Fibroblast of mammary gland (primary cell): ENCODE results near the gene APBA2.

Source experiments
- DNase-seq: peaks from one replicate; pipeline ENCODE4 v3.0.0-alpha.2; 2010; ENCODE audit warnings: low read depth
- H3K4me3 ChIP-seq: 2 replicates; pipeline ENCODE4 v1.5.1; 2011; ENCODE audit warnings: low read depth, mild to moderate bottlenecking, low read length, moderate library complexity; ENCODE audit not compliant: control insufficient read depth
- TF ChIP-seq, protein P1 (sequence below): conservative IDR thresholded peaks from 2 replicates; pipeline ENCODE4 v1.5.1; 2011; ENCODE audit warnings: low read depth, low read length, inconsistent platforms; ENCODE audit not compliant: control insufficient read depth, insufficient read depth

The APBA2 gene

DNA sequence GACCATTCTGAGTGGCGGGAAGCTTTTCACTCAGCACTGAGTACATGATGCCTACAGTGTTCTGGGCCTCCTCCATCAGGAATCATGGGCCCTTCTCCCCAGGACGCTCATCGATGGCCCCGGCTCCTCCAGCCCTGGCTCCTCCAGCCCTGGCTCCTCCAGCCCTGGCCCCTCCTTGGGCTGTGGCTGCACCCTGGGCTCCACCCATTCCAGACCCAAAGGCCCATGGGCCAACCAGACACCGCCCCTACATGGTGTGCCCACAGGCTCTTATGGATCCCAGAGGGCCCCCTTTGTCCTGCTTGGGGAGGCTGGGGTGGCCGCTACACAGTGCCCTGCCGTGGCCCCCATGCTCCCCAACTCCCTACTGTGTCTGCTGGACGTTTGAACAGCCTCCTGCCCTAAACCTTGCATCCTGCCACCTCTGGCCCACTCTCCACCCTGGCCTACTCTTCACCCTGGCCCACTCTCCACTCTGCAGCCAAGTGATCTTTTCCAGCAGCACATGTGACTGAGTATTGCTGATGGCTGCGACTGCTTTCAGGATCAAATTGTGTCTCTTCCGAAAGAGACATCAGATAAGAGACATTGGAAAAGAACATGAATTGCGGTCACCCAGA lies 57.9 kb downstream of the APBA2 start:
- TF ChIP-seq, protein P1, sequence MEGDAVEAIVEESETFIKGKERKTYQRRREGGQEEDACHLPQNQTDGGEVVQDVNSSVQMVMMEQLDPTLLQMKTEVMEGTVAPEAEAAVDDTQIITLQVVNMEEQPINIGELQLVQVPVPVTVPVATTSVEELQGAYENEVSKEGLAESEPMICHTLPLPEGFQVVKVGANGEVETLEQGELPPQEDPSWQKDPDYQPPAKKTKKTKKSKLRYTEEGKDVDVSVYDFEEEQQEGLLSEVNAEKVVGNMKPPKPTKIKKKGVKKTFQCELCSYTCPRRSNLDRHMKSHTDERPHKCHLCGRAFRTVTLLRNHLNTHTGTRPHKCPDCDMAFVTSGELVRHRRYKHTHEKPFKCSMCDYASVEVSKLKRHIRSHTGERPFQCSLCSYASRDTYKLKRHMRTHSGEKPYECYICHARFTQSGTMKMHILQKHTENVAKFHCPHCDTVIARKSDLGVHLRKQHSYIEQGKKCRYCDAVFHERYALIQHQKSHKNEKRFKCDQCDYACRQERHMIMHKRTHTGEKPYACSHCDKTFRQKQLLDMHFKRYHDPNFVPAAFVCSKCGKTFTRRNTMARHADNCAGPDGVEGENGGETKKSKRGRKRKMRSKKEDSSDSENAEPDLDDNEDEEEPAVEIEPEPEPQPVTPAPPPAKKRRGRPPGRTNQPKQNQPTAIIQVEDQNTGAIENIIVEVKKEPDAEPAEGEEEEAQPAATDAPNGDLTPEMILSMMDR, result no peak
- no peak for DNase-seq

DNA sequence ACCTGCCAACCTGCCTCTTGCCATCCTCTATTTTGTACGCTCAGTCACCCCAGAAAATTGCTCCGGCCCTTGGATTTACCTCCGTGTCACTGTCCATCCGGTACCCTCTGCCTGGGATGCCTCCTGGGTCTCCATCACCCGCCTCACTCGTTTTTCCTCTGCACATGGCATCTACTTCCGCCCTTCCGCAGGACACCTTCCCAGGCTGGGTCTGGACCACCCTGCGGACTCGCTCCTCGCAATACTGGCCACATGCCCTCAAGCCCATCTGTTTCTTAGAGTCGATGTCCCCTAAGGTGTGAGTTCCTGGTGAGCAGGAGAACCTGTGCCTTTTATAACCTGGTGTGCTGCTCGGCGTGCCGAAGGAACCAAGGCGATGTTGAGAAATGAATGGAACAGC lies 58.5 kb downstream of the APBA2 start:
- no peak overlapping the region for H3K4me3 ChIP-seq
- TF ChIP-seq, protein P1, result no peak
- no peak for DNase-seq

More for the DNA sequence above, 57.9 kb downstream of the APBA2 start:
- H3K4me3 ChIP-seq, result no peak overlapping the region

DNA sequence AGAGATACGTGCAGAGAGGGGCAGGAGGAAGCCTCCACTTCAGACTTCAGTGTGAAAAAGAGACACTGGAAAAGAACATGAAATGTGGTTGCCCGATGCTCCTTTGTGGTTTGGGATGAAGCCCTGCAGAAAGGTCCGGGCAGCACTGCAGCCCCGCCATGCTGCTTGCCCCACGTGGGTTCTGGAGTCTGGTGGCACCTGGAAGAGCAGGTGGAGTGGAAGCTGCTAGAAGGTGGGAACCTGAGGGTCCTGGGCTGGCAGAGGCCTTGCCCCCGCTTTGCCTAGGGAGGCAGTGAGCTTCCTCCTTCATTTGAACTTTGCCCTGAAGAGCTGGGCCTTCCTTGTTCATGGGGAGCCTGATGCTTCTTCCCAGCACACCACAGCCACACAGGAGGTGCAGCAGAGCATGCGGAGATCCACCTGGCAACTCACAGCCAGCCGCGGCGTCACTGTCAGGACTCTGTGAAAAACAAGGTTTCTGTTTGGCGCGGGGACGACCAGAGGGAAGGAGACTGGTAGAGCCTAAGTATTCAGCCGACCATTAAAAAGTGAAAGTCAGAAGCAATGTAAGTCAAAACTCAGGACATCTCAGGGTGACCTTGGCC lies 59.0 kb downstream of the APBA2 start:
- no peak for DNase-seq
- H3K4me3 ChIP-seq, result no peak overlapping the region
- TF ChIP-seq, protein P1, result no peak

DNA sequence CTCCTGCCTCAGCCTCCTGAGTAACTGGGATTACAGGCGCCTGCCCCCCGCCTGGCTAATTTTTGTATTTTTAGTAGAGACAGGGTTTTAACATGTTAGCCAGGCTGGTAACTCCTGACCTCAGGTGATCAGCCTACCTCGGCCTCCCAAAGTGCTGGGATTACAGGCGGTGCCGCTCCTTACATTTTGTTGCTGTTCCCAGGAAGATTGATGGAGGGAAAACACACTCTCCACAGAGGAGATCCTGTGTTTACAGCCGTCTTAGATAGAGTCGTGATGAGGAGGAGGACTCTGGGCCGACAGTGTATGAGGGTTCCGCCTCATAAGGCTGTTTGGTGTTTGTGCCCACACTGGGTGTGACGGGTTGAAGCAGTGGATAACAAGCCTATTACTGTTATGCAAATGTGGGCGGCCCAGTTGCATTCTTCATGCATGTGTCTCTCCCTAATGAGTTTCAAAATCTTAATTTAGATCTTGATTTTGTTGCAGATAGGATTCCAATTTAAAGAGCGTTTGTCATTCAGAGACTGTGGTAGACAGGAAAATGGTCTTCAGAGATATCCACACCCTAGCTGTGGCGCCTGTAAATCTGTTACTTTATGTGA lies 60.0 kb downstream of the APBA2 start:
- H3K4me3 ChIP-seq, result no peak overlapping the region
- TF ChIP-seq, protein P1, result no peak
- no peak for DNase-seq

DNA sequence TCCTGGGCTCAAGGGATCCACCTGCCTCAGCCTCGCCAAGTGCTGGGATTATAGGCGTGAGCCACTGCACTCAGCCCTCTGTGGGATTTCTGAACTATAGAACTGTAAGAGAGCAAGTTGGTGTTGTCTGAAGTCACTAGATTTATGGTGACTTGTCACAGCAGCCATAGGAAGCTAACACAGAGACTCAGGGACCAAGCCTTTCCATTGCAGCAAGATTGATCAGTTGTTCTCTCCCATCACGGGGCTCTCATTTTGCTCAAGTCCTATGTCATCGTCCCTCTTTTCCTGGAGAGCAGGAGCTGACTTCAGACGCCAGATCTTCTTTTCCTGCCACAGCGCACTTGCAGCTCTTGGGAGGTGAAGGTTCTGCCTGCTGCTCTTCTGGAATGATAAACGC lies 61.0 kb downstream of the APBA2 start:
- TF ChIP-seq, protein P1, result no peak
- H3K4me3 ChIP-seq, result no peak overlapping the region
- no peak for DNase-seq

DNA sequence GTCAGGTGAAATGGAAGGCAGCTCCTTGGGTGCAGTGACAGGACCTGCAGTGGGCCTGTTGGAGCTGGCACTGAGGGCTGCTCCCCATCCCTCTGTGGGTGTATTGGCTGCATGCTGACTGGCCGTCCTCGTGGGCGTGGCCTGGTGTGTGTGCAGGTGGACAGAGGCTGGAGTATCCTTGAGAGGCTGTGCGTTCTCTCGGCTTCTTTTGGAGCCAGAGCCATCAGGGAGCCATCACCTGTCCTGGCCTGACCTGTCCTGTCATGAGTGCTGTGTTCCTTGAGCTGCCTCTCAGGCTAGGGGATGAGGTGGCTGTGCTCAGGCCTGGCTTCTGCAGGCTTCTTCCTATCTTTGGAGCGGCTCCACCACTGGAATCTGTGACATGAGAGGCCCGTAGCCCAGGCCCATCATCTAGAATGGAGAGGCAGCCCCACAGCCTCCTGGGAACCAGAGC lies 61.5 kb downstream of the APBA2 start:
- no peak overlapping the region for H3K4me3 ChIP-seq

More for the DNA sequence above, 61.5 kb downstream of the APBA2 start:
- TF ChIP-seq, protein P1, result no peak
- DNase-seq, result no peak
